ENCODE results near the gene MCM8. TPM values are rescaled to one million over a fixed set of nuclear protein-coding genes. Genes with fewer than 3 reads are reported as not detected.

Gene MCM8
- polyA plus RNA-seq, 1 donor from 2014 or later, result 5.1 TPM

DNA sequence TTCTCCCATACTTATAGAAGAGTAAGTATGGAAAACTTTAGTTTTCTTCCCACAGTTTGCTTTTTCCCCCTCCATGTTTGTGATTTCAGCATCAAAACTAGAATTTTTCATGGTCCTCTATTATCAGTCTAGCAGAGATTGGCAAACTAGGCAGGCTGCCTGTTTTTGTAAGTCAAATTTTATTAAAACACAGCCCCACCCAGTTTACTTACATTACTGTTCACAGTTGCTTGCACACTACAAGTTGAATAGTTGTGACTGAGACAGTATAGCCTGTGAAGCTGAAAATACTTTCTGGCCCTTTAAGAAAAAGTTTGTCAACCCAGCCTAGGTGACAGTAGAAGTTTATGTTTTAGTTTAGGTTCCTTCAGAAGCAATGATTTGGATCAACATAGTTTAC, 19.5 kb downstream of the MCM8 start:
- TF ChIP-seq EP300 (conservative IDR thresholded peaks at IDR 0.05; ENCODE audit: poor library complexity, severe bottlenecking), result no peak
- no peak overlapping the region for H3K27ac ChIP-seq (ENCODE audit: low read length)
- no peaks in the 10 kb centered on the region for H3K27me3 ChIP-seq (ENCODE audit: insufficient read depth, low read depth, low read length)
- H3K79me2 ChIP-seq (replicated peaks; ENCODE audit: insufficient read depth, low read length), result no peaks in the 10 kb centered on the region
- no peaks in the 10 kb centered on the region for H3K9me3 ChIP-seq (ENCODE audit: low read length)
- no peaks in the 10 kb centered on the region for H3K9me2 ChIP-seq (ENCODE audit: insufficient read depth, low read length)
- H3F3A ChIP-seq (ENCODE audit: insufficient read depth, low read length, poor library complexity, severe bottlenecking), result no peaks in the 10 kb centered on the region
- no peaks in the 10 kb centered on the region for H3K36me3 ChIP-seq (ENCODE audit: insufficient read depth, low read length)
- no peak overlapping the region for H3K4me3 ChIP-seq (ENCODE audit: low read length)
- H4K20me1 ChIP-seq (ENCODE audit: insufficient read depth), result no peaks in the 10 kb centered on the region
- no peak overlapping the region for H2AFZ ChIP-seq (ENCODE audit: low read depth, low read length)
- H3K4me2 ChIP-seq (ENCODE audit: low read length), result no peak overlapping the region
- H3K9ac ChIP-seq (ENCODE audit: low read length), result no peak overlapping the region

GRCh38 chr20:5970381-5970780, 19.9 kb downstream of the MCM8 start:
- no peaks in the 10 kb centered on the region for H3K36me3 ChIP-seq (ENCODE audit: insufficient read depth, low read length)
- no peak overlapping the region for H3K4me3 ChIP-seq (ENCODE audit: low read length)
- H3K9ac ChIP-seq (ENCODE audit: low read length), result no peak overlapping the region
- H3K27me3 ChIP-seq (ENCODE audit: insufficient read depth, low read depth, low read length), result no peaks in the 10 kb centered on the region
- no peaks in the 10 kb centered on the region for H3K9me2 ChIP-seq (ENCODE audit: insufficient read depth, low read length)
- no peak overlapping the region for H3K27ac ChIP-seq (ENCODE audit: low read length)
- TF ChIP-seq TAF1 (IDR thresholded peaks at IDR 0.05; ENCODE audit: low read depth), result no peak
- TF ChIP-seq MXI1 (conservative IDR thresholded peaks at IDR 0.05; ENCODE audit: poor library complexity, severe bottlenecking), result no peak
- TF ChIP-seq EP300 (conservative IDR thresholded peaks at IDR 0.05; ENCODE audit: poor library complexity, severe bottlenecking), result no peak
- no peak for TF ChIP-seq RAD21 (conservative IDR thresholded peaks at IDR 0.05)
- TF ChIP-seq, protein P1, sequence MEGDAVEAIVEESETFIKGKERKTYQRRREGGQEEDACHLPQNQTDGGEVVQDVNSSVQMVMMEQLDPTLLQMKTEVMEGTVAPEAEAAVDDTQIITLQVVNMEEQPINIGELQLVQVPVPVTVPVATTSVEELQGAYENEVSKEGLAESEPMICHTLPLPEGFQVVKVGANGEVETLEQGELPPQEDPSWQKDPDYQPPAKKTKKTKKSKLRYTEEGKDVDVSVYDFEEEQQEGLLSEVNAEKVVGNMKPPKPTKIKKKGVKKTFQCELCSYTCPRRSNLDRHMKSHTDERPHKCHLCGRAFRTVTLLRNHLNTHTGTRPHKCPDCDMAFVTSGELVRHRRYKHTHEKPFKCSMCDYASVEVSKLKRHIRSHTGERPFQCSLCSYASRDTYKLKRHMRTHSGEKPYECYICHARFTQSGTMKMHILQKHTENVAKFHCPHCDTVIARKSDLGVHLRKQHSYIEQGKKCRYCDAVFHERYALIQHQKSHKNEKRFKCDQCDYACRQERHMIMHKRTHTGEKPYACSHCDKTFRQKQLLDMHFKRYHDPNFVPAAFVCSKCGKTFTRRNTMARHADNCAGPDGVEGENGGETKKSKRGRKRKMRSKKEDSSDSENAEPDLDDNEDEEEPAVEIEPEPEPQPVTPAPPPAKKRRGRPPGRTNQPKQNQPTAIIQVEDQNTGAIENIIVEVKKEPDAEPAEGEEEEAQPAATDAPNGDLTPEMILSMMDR (IDR thresholded peaks at IDR 0.05; ENCODE audit: poor library complexity, severe bottlenecking), result no peak
- no peak for TF ChIP-seq SMC3 (conservative IDR thresholded peaks at IDR 0.05; ENCODE audit: poor library complexity)
- no peak for TF ChIP-seq EZH2 (IDR thresholded peaks at IDR 0.05; ENCODE audit: borderline replicate concordance, insufficient read depth, low read length, poor library complexity, severe bottlenecking)
- TF ChIP-seq POLR2AphosphoS5 (IDR thresholded peaks at IDR 0.05), result no peak
- TF ChIP-seq REST (IDR thresholded peaks at IDR 0.05; ENCODE audit: borderline replicate concordance), result no peak
- H4K20me1 ChIP-seq (ENCODE audit: insufficient read depth), result no peaks in the 10 kb centered on the region
- H3K79me2 ChIP-seq (replicated peaks; ENCODE audit: insufficient read depth, low read length), result no peaks in the 10 kb centered on the region
- H3F3A ChIP-seq (ENCODE audit: insufficient read depth, low read length, poor library complexity, severe bottlenecking), result no peaks in the 10 kb centered on the region
- no peaks in the 10 kb centered on the region for H3K9me3 ChIP-seq (ENCODE audit: low read length)
- no peak overlapping the region for H3K4me2 ChIP-seq (ENCODE audit: low read length)
- H2AFZ ChIP-seq (ENCODE audit: low read depth, low read length), result no peak overlapping the region

DNA sequence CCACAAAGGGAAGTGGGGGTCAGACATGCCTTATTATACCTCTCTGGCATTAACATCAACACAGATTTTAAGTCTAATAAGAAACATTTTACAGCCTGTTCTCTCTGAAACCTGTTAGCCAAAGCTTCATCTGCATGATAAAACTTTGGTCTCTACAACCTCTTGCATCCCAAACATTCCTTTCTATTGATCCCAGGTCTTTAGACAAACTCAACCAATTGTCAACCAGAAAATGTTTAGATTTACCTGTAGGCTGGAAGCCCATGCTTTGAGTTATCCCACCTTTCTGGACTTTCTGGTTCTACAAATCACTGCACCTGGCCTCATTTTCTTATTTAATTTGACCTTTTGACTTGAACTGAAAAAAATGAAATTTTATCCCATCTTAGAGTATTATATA, 20.8 kb downstream of the MCM8 start:
- no peaks in the 10 kb centered on the region for H3K36me3 ChIP-seq (ENCODE audit: insufficient read depth, low read length)
- no peak overlapping the region for H3K4me3 ChIP-seq (ENCODE audit: low read length)
- H3K9me3 ChIP-seq (ENCODE audit: low read length), result no peaks in the 10 kb centered on the region
- H3K4me2 ChIP-seq (ENCODE audit: low read length), result no peak overlapping the region
- no peak overlapping the region for H3K27ac ChIP-seq (ENCODE audit: low read length)
- H4K20me1 ChIP-seq (ENCODE audit: insufficient read depth), result no peaks in the 10 kb centered on the region
- H3K9ac ChIP-seq (ENCODE audit: low read length), result no peak overlapping the region
- H3F3A ChIP-seq (ENCODE audit: insufficient read depth, low read length, poor library complexity, severe bottlenecking), result no peaks in the 10 kb centered on the region
- H3K79me2 ChIP-seq (replicated peaks; ENCODE audit: insufficient read depth, low read length), result no peaks in the 10 kb centered on the region
- no peak overlapping the region for H2AFZ ChIP-seq (ENCODE audit: low read depth, low read length)
- TF ChIP-seq POLR2AphosphoS5 (IDR thresholded peaks at IDR 0.05) (no peak), REST (IDR thresholded peaks at IDR 0.05; ENCODE audit: borderline replicate concordance) (no peak), EP300 (conservative IDR thresholded peaks at IDR 0.05; ENCODE audit: poor library complexity, severe bottlenecking) (no peak), EZH2 (IDR thresholded peaks at IDR 0.05; ENCODE audit: borderline replicate concordance, insufficient read depth, low read length, poor library complexity, severe bottlenecking) (no peak), RAD21 (conservative IDR thresholded peaks at IDR 0.05) (no peak), MXI1 (conservative IDR thresholded peaks at IDR 0.05; ENCODE audit: poor library complexity, severe bottlenecking) (no peak), SMC3 (conservative IDR thresholded peaks at IDR 0.05; ENCODE audit: poor library complexity) (no peak), TAF1 (IDR thresholded peaks at IDR 0.05; ENCODE audit: low read depth) (no peak)
- TF ChIP-seq, protein P1 (IDR thresholded peaks at IDR 0.05; ENCODE audit: poor library complexity, severe bottlenecking), result no peak
- H3K27me3 ChIP-seq (ENCODE audit: insufficient read depth, low read depth, low read length), result no peaks in the 10 kb centered on the region
- no peaks in the 10 kb centered on the region for H3K9me2 ChIP-seq (ENCODE audit: insufficient read depth, low read length)
